Measurements from ENCODE around the gene PTP4A1.

GRCh38 chr6:63565727-63566596 is 6.3 kb upstream of the PTP4A1 start:
- TF ChIP-seq EZH2 (IDR thresholded peaks at IDR 0.05; ENCODE audit: insufficient read depth, poor library complexity, severe bottlenecking) (no peak), EZH2phosphoT487 (IDR thresholded peaks at IDR 0.05; ENCODE audit: insufficient read depth, low read depth) (no peak)

Data from GM23248 (cell line).